Trophoblast cell (in vitro differentiated cells and primary cell): ENCODE results near the gene SLC35F1.

Source experiments
- DNase-seq, 2 donors: peaks; one replicate each; pipeline ENCODE4 v3.0.0-alpha.2; 2016
- H2AFZ ChIP-seq: 2 replicates; pipeline ENCODE4 v1.6.1; 2013; ENCODE audit warnings: low read length, moderate library complexity, mild to moderate bottlenecking; ENCODE audit not compliant: insufficient read depth, poor library complexity
- H2AK5ac ChIP-seq: 2 replicates; pipeline ENCODE4 v1.6.1; 2013; ENCODE audit warnings: mild to moderate bottlenecking, low read length
- H2BK120ac ChIP-seq: 2 replicates; pipeline ENCODE4 v1.6.1; 2013; ENCODE audit warnings: low read length, mild to moderate bottlenecking, moderate library complexity; ENCODE audit not compliant: insufficient read depth, poor library complexity
- H2BK12ac ChIP-seq: 2 replicates; pipeline ENCODE4 v1.6.1; 2013; ENCODE audit warnings: mild to moderate bottlenecking, low read length, moderate library complexity
- H2BK5ac ChIP-seq: 2 replicates; pipeline ENCODE4 v1.6.1; 2013; ENCODE audit warnings: low read length, low read depth, moderate library complexity, mild to moderate bottlenecking; ENCODE audit not compliant: poor library complexity
- H3K14ac ChIP-seq: 2 replicates; pipeline ENCODE4 v1.6.1; 2013; ENCODE audit warnings: mild to moderate bottlenecking, low read length
- H3K18ac ChIP-seq: 2 replicates; pipeline ENCODE4 v1.6.1; 2013; ENCODE audit warnings: mild to moderate bottlenecking, low read length
- H3K23ac ChIP-seq: 2 replicates; pipeline ENCODE4 v1.6.1; 2013; ENCODE audit warnings: low read length
- H3K27ac ChIP-seq: 2 replicates; pipeline ENCODE4 v1.5.1; 2013; ENCODE audit warnings: low read depth, mild to moderate bottlenecking, inconsistent platforms, low read length, moderate library complexity
- H3K27me3 ChIP-seq: 2 replicates; pipeline ENCODE4 v1.6.1; 2013; ENCODE audit warnings: inconsistent platforms, mild to moderate bottlenecking, low read length, moderate library complexity; ENCODE audit not compliant: insufficient read depth
- H3K36me3 ChIP-seq, 2 experiments: 1 replicate in 1 of 2; 2 replicates in 1 of 2; pipeline ENCODE4 v1.6.1; 2013; ENCODE audit warnings: low read length in 2 of 2, mild to moderate bottlenecking in 2 of 2, moderate library complexity in 1 of 2; ENCODE audit not compliant: insufficient read depth in 2 of 2, control insufficient read depth in 1 of 2
- H3K4ac ChIP-seq: 2 replicates; pipeline ENCODE4 v1.6.1; 2013; ENCODE audit warnings: low read depth, mild to moderate bottlenecking, low read length, moderate library complexity
- H3K4me1 ChIP-seq, 2 experiments: 1 replicate in 1 of 2; 2 replicates in 1 of 2; pipeline ENCODE4 v1.6.1; 2013; ENCODE audit warnings: low read length in 2 of 2, mild to moderate bottlenecking in 2 of 2, moderate library complexity in 1 of 2; ENCODE audit not compliant: insufficient read depth in 2 of 2, control insufficient read depth in 1 of 2
- H3K4me2 ChIP-seq: 2 replicates; pipeline ENCODE4 v1.6.1; 2013; ENCODE audit warnings: inconsistent platforms, mild to moderate bottlenecking, low read length, moderate library complexity
- H3K4me3 ChIP-seq: 2 replicates; pipeline ENCODE4 v1.5.1; 2013; ENCODE audit warnings: mild to moderate bottlenecking, low read depth, low read length, inconsistent platforms
- H3K79me1 ChIP-seq: one replicate; pipeline ENCODE4 v1.6.1; 2013; ENCODE audit warnings: low read length
- H3K79me2 ChIP-seq: 2 replicates; pipeline ENCODE4 v1.6.1; 2013; ENCODE audit warnings: low read length, mild to moderate bottlenecking; ENCODE audit not compliant: control insufficient read depth, insufficient read depth, poor library complexity
- H3K9ac ChIP-seq: 2 replicates; pipeline ENCODE4 v1.6.1; 2013; ENCODE audit warnings: mild to moderate bottlenecking, low read length
- H3K9me3 ChIP-seq: 2 replicates; pipeline ENCODE4 v1.6.1; 2013; ENCODE audit warnings: low read depth, mild to moderate bottlenecking, control low read depth, inconsistent platforms, low read length; ENCODE audit not compliant: insufficient read depth
- H4K12ac ChIP-seq: 2 replicates; pipeline ENCODE4 v1.6.1; 2013; ENCODE audit warnings: low read depth, mild to moderate bottlenecking, low read length, moderate library complexity
- H4K8ac ChIP-seq: 2 replicates; pipeline ENCODE4 v1.6.1; 2013; ENCODE audit warnings: low read depth, mild to moderate bottlenecking, low read length, moderate library complexity
- H4K91ac ChIP-seq: one replicate; pipeline ENCODE4 v1.6.1; 2013; ENCODE audit warnings: low read depth, mild to moderate bottlenecking, low read length, moderate library complexity
- WGBS: extraction: QIAGEN DNeasy Blood & Tissue Kit; methylation state at CpG from one replicate; pipeline ENCODE4 v1.1.7; 2013; ENCODE audit warnings: missing lambda C conversion rate; ENCODE audit not compliant: insufficient read length, insufficient coverage; ENCODE audit errors: extremely low coverage; 5-methylcytosine and 5-hydroxymethylcytosine counted together

The SLC35F1 gene

DNA sequence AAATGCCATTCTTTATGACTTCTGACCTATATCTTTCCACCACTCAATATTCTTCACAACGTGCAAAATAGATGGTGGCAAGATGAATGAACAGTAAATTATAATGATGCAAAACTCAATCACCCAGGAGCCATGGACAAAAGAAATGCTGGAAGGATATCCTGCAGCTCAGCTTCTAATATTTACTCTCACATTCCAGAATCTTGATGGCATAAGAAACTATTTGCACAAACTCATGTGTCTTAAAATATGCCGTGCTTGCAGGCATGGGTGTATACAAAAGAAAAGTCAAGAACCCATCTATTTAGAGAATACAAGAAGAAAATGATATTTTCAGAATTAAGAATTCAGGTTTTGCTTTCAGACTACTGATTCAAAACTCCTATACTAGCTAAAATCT is 217.8 kb downstream of the SLC35F1 start:
- no peak overlapping the region for H2AK5ac ChIP-seq
- no peak overlapping the region for H2AFZ ChIP-seq
- H3K36me3 ChIP-seq: no peaks in the 10 kb centered on the region
- no peaks in the 10 kb centered on the region for H3K4me1 ChIP-seq
- H4K12ac ChIP-seq: no peak overlapping the region
- no peak overlapping the region for H3K27ac ChIP-seq
- no peak overlapping the region for H2BK5ac ChIP-seq
- no peaks in the 10 kb centered on the region for H3K9me3 ChIP-seq
- no peak overlapping the region for H3K18ac ChIP-seq
- H3K23ac ChIP-seq: no peak overlapping the region
- no peaks in the 10 kb centered on the region for H3K79me2 ChIP-seq
- no peak overlapping the region for H4K91ac ChIP-seq
- no peak overlapping the region for H3K14ac ChIP-seq
- no peaks in the 10 kb centered on the region for H3K27me3 ChIP-seq
- no peak for DNase-seq
- no peak overlapping the region for H2BK12ac ChIP-seq
- WGBS: no CpG with 5 or more reads among the region's 2 CpGs
- no peaks in the 10 kb centered on the region for H3K79me1 ChIP-seq
- H3K9ac ChIP-seq: no peak overlapping the region
- H4K8ac ChIP-seq: no peak overlapping the region
- H2BK120ac ChIP-seq: no peak overlapping the region
- H3K4me3 ChIP-seq: no peak overlapping the region
- H3K4me2 ChIP-seq: no peak overlapping the region
- no peak overlapping the region for H3K4ac ChIP-seq

- no peak overlapping the region for H4K12ac ChIP-seq
- no peaks in the 10 kb centered on the region for H3K79me2 ChIP-seq
- no peak overlapping the region for H2AFZ ChIP-seq
- no peak overlapping the region for H3K9ac ChIP-seq
- H4K91ac ChIP-seq: no peak overlapping the region
- no peak overlapping the region for H2BK120ac ChIP-seq
- no peak overlapping the region for H3K4ac ChIP-seq
- no peak overlapping the region for H2AK5ac ChIP-seq
- no peak overlapping the region for H2BK12ac ChIP-seq
- H3K4me3 ChIP-seq: no peak overlapping the region
- H3K14ac ChIP-seq: no peak overlapping the region
- no peaks in the 10 kb centered on the region for H3K27me3 ChIP-seq
- no peak overlapping the region for H4K8ac ChIP-seq
- H3K18ac ChIP-seq: no peak overlapping the region
- no peaks in the 10 kb centered on the region for H3K79me1 ChIP-seq
- H2BK5ac ChIP-seq: no peak overlapping the region
- H3K4me1 ChIP-seq: no peaks in the 10 kb centered on the region
- DNase-seq: no peak
- H3K27ac ChIP-seq: no peak overlapping the region
- H3K9me3 ChIP-seq: no peaks in the 10 kb centered on the region
- no peaks in the 10 kb centered on the region for H3K36me3 ChIP-seq
- no peak overlapping the region for H3K4me2 ChIP-seq
- no peak overlapping the region for H3K23ac ChIP-seq
Measured at GRCh38 chr6:118128755-118129154, 221.7 kb downstream of the SLC35F1 start.

- Histone ChIP-seq H3K9ac (no peak overlapping the region), H3K9me3 (no peaks in the 10 kb centered on the region), H2BK120ac (no peak overlapping the region), H3K36me3 (no peaks in the 10 kb centered on the region), H3K27ac (no peak overlapping the region), H3K4me2 (no peak overlapping the region), H3K4ac (no peak overlapping the region), H3K79me2 (no peaks in the 10 kb centered on the region), H3K4me3 (no peak overlapping the region), H3K4me1 (no peaks in the 10 kb centered on the region), H3K18ac (no peak overlapping the region), H2AK5ac (no peak overlapping the region), H4K12ac (no peak overlapping the region), H3K79me1 (no peaks in the 10 kb centered on the region), H4K8ac (no peak overlapping the region), H3K14ac (no peak overlapping the region), H2BK12ac (no peak overlapping the region), H2BK5ac (no peak overlapping the region), H2AFZ (no peak overlapping the region), H3K27me3 (no peaks in the 10 kb centered on the region), H3K23ac (no peak overlapping the region), H4K91ac (no peak overlapping the region)
- no peak for DNase-seq
- no CpG with 5 or more reads among the region's 2 CpGs for WGBS
Measured at GRCh38 chr6:118134206-118134605, 227.1 kb downstream of the SLC35F1 start.

DNA sequence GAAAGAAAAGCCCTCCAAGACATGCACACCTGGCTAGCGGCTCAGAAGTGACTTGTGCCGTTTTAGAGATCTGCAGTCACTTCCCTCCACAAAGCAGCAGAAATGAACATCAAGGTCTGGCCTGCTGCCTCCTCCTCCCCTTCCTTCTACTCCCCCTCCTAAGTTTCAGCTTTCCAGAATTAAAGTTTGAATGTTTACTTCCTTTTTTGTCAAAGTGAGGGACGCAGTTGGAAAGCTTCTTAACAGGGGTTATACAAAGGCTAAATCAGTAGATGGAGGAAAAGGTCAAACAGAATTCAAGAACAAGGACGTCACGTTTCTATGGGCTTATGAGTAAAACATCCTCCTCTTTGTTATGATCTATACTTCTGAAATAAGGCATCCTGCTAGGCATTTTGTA is 227.7 kb downstream of the SLC35F1 start:
- H4K91ac ChIP-seq: no peak overlapping the region
- H4K8ac ChIP-seq: no peak overlapping the region
- no peak overlapping the region for H2BK12ac ChIP-seq
- H3K18ac ChIP-seq: no peak overlapping the region
- H3K27ac ChIP-seq: no peak overlapping the region
- H3K36me3 ChIP-seq: no peaks in the 10 kb centered on the region
- no peak overlapping the region for H3K4me3 ChIP-seq
- H3K9me3 ChIP-seq: no peaks in the 10 kb centered on the region
- DNase-seq: no peak
- no peaks in the 10 kb centered on the region for H3K4me1 ChIP-seq
- no CpG with 5 or more reads among the region's 5 CpGs for WGBS
- no peak overlapping the region for H2BK120ac ChIP-seq
- H2AFZ ChIP-seq: no peak overlapping the region
- no peaks in the 10 kb centered on the region for H3K79me2 ChIP-seq
- H3K14ac ChIP-seq: no peak overlapping the region
- H3K79me1 ChIP-seq: no peaks in the 10 kb centered on the region
- H2BK5ac ChIP-seq: no peak overlapping the region
- no peaks in the 10 kb centered on the region for H3K27me3 ChIP-seq
- no peak overlapping the region for H3K4me2 ChIP-seq
- no peak overlapping the region for H2AK5ac ChIP-seq
- no peak overlapping the region for H3K23ac ChIP-seq
- no peak overlapping the region for H3K9ac ChIP-seq
- H3K4ac ChIP-seq: no peak overlapping the region
- no peak overlapping the region for H4K12ac ChIP-seq

DNA sequence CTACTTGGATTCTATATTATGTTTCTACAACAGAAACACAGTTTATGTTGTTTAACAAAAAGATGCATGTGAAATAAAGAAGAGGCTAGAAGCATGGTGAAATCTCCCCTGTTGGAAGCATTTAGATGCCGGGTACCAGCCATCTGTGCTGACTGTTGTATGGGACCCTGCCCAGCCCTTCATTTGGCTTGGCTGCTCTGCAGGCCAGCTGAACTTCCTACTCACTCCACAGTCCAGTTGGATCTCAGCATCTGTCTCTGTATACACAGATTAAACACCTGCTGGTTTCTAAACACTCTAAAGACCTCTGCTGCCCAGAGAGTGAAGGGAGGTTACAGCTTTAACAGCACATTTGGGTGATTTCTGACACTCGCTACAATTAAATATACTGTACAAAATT is 228.3 kb downstream of the SLC35F1 start:
- Histone ChIP-seq H4K8ac (no peak overlapping the region), H2BK120ac (no peak overlapping the region), H3K27ac (no peak overlapping the region), H3K4me2 (no peak overlapping the region), H3K79me2 (no peaks in the 10 kb centered on the region), H3K9ac (no peak overlapping the region), H2AFZ (no peak overlapping the region), H3K4me1 (no peaks in the 10 kb centered on the region), H3K79me1 (no peaks in the 10 kb centered on the region), H2BK5ac (no peak overlapping the region), H3K4me3 (no peak overlapping the region), H2BK12ac (no peak overlapping the region), H3K27me3 (no peaks in the 10 kb centered on the region), H3K18ac (no peak overlapping the region), H3K4ac (no peak overlapping the region), H3K9me3 (no peaks in the 10 kb centered on the region), H3K14ac (no peak overlapping the region), H3K23ac (no peak overlapping the region), H4K12ac (no peak overlapping the region), H2AK5ac (no peak overlapping the region), H4K91ac (no peak overlapping the region), H3K36me3 (no peaks in the 10 kb centered on the region)
- whole genome bisulfite sequencing: no CpG with 5 or more reads among the region's 2 CpGs
- DNase-seq: no peak
